Coronary artery (tissue), 2 donors: ENCODE data around the gene MYO1B.
A peak's percentile ranks its signal among the peaks of the same experiment; 100 is the strongest.

ENCODE experiments used
- DNase-seq: peaks from one replicate; pipeline ENCODE4 v3.0.0-alpha.2; 2017; ENCODE audit warnings: low spot score
- H3K27ac ChIP-seq, 2 donors: fragments of 200-600 bp; sonication (generic); one replicate each; pipeline ENCODE4 v1.5.1; 2016 to 2019
- H3K4me3 ChIP-seq: fragments of 200-600 bp; sonication (generic); 2 replicates; pipeline ENCODE4 v1.5.1; 2016; ENCODE audit warnings: mild to moderate bottlenecking, moderate library complexity
- TF ChIP-seq, protein P1 (sequence below): fragments of 200-600 bp; sonication (generic); IDR thresholded peaks from one replicate; pipeline ENCODE4 v1.5.1; 2019; ENCODE audit warnings: antibody characterized with exemption

Gene MYO1B

DNA sequence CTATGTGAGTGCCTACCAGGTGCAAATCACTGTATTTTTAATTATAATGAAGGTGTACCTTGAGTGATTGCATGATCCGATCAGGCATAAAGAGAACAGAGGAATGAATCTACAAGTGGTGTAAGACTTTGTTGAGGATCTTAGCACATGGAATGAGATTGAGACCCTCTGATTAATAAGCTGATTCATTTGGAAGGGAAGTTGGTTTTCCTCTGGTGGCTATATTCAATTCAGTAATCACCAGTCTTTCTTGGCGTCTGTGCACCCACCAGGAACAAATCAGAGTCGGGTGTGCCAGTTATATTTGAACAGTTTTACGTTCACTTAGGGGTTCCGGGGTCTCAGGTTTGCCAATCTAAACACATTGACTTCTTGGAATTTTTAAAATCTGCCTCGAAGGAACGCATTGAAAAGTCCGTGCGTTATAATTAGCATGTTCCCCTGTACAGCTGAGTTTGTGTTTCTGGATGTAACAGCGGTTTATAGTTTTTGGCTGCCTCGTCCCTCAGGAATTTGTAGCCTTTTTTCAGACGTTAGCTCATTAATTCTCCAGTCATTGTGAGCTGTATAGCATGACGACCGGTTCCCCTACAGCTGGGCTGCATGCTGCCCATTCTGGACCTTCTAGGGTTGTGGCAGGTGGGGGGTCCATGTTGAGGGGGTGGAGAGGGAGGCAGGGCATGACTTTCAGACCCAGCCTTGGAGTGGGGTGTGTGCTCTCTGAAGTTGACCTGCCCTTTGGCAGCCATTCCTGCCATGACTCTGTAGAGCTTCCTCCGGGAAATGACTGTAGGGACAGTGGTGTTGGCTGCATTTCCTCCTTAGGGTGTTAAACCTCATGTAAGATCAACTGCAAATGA, 20.3 kb downstream of the MYO1B start:
- no peak for DNase-seq
- Histone ChIP-seq H3K27ac (peak overlapping the region; percentile 71 to 91), H3K4me3 (peak overlapping the region; percentile 59)
- TF ChIP-seq, protein P1, sequence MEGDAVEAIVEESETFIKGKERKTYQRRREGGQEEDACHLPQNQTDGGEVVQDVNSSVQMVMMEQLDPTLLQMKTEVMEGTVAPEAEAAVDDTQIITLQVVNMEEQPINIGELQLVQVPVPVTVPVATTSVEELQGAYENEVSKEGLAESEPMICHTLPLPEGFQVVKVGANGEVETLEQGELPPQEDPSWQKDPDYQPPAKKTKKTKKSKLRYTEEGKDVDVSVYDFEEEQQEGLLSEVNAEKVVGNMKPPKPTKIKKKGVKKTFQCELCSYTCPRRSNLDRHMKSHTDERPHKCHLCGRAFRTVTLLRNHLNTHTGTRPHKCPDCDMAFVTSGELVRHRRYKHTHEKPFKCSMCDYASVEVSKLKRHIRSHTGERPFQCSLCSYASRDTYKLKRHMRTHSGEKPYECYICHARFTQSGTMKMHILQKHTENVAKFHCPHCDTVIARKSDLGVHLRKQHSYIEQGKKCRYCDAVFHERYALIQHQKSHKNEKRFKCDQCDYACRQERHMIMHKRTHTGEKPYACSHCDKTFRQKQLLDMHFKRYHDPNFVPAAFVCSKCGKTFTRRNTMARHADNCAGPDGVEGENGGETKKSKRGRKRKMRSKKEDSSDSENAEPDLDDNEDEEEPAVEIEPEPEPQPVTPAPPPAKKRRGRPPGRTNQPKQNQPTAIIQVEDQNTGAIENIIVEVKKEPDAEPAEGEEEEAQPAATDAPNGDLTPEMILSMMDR, result no peak

DNA sequence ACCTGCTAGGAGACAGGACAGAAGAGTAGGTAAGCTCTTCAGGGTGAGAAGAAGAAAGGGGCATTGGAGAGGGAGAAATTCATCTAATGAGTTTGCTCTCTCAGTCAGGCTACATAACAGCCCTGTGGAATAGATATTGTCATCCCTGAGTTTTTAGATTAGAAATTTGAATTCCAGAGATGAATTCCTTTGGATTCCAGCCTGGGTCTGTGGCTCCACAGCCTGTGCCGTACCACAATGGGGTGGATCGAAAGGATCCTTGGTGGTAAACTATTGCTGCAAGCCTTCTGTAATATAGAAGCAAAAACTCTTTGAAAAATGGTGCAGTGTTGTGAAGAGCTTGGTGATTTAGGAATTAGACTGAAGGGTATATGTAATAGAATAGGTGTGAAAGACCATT, 21.0 kb downstream of the MYO1B start:
- H3K4me3 ChIP-seq, result peak overlapping the region; percentile 59
- no peak for DNase-seq
- TF ChIP-seq, protein P1, result no peak
- H3K27ac ChIP-seq, result peak overlapping the region; percentile 71 to 91

- H3K4me3 ChIP-seq, result no peak overlapping the region
- no peak overlapping the region for H3K27ac ChIP-seq
- DNase-seq, result no peak
- TF ChIP-seq, protein P1, result no peak
Measured at GRCh38 chr2:191268596-191268995, 23.4 kb downstream of the MYO1B start.

- Histone ChIP-seq H3K27ac (peak overlapping the region in 1 of 2 donors; percentile 3), H3K4me3 (no peak overlapping the region)
- no peak for DNase-seq
- TF ChIP-seq, protein P1, result no peak
Measured at GRCh38 chr2:191270306-191271161, 25.3 kb downstream of the MYO1B start.

- TF ChIP-seq, protein P1, result no peak
- no peak for DNase-seq
- H3K27ac ChIP-seq, result peak overlapping the region in 1 of 2 donors; percentile 27
- no peak overlapping the region for H3K4me3 ChIP-seq
Measured at GRCh38 chr2:191272064-191272463, 26.9 kb downstream of the MYO1B start.

DNA sequence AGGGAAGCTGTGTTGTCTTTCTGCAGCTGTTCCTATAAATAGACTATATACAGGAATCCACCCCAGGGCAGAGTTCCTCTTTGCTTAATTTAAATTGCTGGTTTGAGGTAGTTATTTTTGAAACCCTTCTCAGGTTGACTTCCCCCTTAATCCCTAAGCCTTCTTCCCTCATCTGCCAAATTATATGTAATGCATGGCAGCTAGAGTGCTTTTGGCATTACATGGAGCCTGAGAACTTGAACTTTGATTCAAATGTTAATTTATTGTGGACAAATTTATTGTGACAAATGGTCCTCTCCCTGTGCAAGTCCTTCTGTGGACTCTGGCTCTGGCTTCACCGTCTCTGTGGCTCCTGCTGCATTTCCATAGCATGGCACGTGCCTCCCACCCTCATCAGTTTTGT, 29.2 kb downstream of the MYO1B start:
- Histone ChIP-seq H3K4me3 (no peak overlapping the region), H3K27ac (no peak overlapping the region)
- TF ChIP-seq, protein P1, result no peak
- no peak for DNase-seq
